GM12878 (cell line): Measurements from ENCODE around the gene VEPH1. TPM values are rescaled to one million over a fixed set of nuclear protein-coding genes. Genes with fewer than 3 reads are reported as not detected.

Experiments used
- ATAC-seq: fragments of 200-7000 bp; cut with Tn5 transposase; 3 replicates; pipeline ENCODE4 v1.9.1; 2020; ENCODE audit warnings: mild to moderate bottlenecking, moderate library complexity
- BruUV-seq: library from RNA; stranded (reverse); fragments of 400-500 nt; replicated peaks from 2 replicates; lab custom pipeline; 2021; lab: Mats Ljungman, UMichigan
- CTCF ChIA-PET: fragments of 300-600 bp; sonication (Branson Sonifier 250); formaldehyde crosslinking; extraction: SDS; loops from one replicate; lab custom pipeline; 2021; ENCODE audit warnings: inconsistent platforms; lab: Yijun Ruan, JAX
- POLR2A ChIA-PET: fragments of 350-600 bp; formaldehyde crosslinking; extraction: SDS; loops from one replicate; lab custom pipeline; 2021; ENCODE audit warnings: inconsistent platforms; lab: Charles Lee
- RAD21 ChIA-PET: fragments of 300-600 bp; sonication (Branson Sonifier 250); formaldehyde crosslinking; loops from one replicate; lab custom pipeline; 2023; ENCODE audit warnings: antibody characterized with exemption; ENCODE audit not compliant: unreplicated experiment; lab: Charles Lee
- SMC1A ChIA-PET: fragments of 300-600 bp; sonication (Branson Sonifier 250); formaldehyde crosslinking; loops from one replicate; lab custom pipeline; 2023; ENCODE audit not compliant: unreplicated experiment, uncharacterized antibody; lab: Charles Lee
- DNase-seq: peaks from one replicate; pipeline ENCODE4 v3.0.0-alpha.2; 2011; ENCODE audit warnings: low read depth, low spot score
- FAIRE-seq: peaks from 3 replicates; lab custom pipeline; 2011; peaks lifted over from hg19 to GRCh38; lab: Jason Lieb, UNC
- H2AFZ ChIP-seq: 2 replicates; pipeline ENCODE4 v1.6.0; 2011; ENCODE audit warnings: low read depth, low read length, control low read depth; ENCODE audit not compliant: control insufficient read depth
- H3K27ac ChIP-seq: 2 replicates; pipeline ENCODE4 v1.5.1; 2011; ENCODE audit warnings: control low read depth; ENCODE audit not compliant: control insufficient read depth, insufficient read depth
- H3K27me3 ChIP-seq, 2 experiments: replicated peaks in 1 of 2; 2 replicates each; pipeline versions ENCODE4 v1.6.0 to v1.6.1; 2011; ENCODE audit warnings: low read length in 1 of 2; ENCODE audit not compliant: control insufficient read depth in 2 of 2, insufficient read depth in 2 of 2
- H3K36me3 ChIP-seq, 2 experiments: 2 replicates each; pipeline ENCODE4 v1.5.1; 2011; ENCODE audit warnings: low read length in 1 of 2; ENCODE audit not compliant: control insufficient read depth in 2 of 2, insufficient read depth in 2 of 2
- H3K4me1 ChIP-seq: 2 replicates; pipeline ENCODE4 v1.6.1; 2011; ENCODE audit warnings: mild to moderate bottlenecking, low read length, moderate library complexity, mixed read lengths; ENCODE audit not compliant: control insufficient read depth, insufficient read depth
- H3K4me2 ChIP-seq: 2 replicates; pipeline ENCODE4 v1.6.0; 2011; ENCODE audit warnings: control low read depth; ENCODE audit not compliant: control insufficient read depth, insufficient read depth
- H3K4me3 ChIP-seq: fragments of 200-600 bp; sonication (generic); 2 replicates; pipeline ENCODE4 v1.5.1; 2016
- H3K79me2 ChIP-seq: 2 replicates; pipeline ENCODE4 v1.6.0; 2011; ENCODE audit warnings: low read length; ENCODE audit not compliant: control insufficient read depth, insufficient read depth
- H3K9ac ChIP-seq: 2 replicates; pipeline ENCODE4 v1.8.0; 2011; ENCODE audit warnings: low read length, control low read depth, mixed read lengths; ENCODE audit not compliant: control insufficient read depth, insufficient read depth
- H3K9me3 ChIP-seq: replicated peaks from 3 replicates; pipeline ENCODE4 v1.5.1; 2011; ENCODE audit warnings: mild to moderate bottlenecking, low read length; ENCODE audit not compliant: control insufficient read depth, insufficient read depth
- H4K20me1 ChIP-seq: 2 replicates; pipeline ENCODE4 v1.6.0; 2011; ENCODE audit not compliant: control insufficient read depth, insufficient read depth
- CREM ChIP-seq: IDR thresholded peaks from 2 replicates; pipeline ENCODE4 v1.6.1; 2014; ENCODE audit warnings: antibody characterized with exemption, low read depth
- GABPA ChIP-seq: IDR thresholded peaks from 2 replicates; pipeline ENCODE4 v1.6.1; 2014; ENCODE audit warnings: antibody characterized with exemption, low read depth, mild to moderate bottlenecking, inconsistent platforms
- HDAC6 ChIP-seq: fragments of 200-600 bp; sonication (generic); IDR thresholded peaks from one replicate; pipeline ENCODE4 v1.8.0; 2017; ENCODE audit warnings: antibody characterized with exemption; ENCODE audit not compliant: unreplicated experiment
- IRF4 ChIP-seq: IDR thresholded peaks from 2 replicates; pipeline ENCODE4 v1.6.1; 2011; ENCODE audit warnings: low read depth, low read length
- NFYA ChIP-seq: IDR thresholded peaks from 2 replicates; pipeline ENCODE4 v1.6.1; 2011; ENCODE audit warnings: low read depth, mild to moderate bottlenecking, low read length, improper control_type of control experiment, borderline replicate concordance
- NR2C1 ChIP-seq: fragments of 450-650 bp; IDR thresholded peaks from 2 replicates; pipeline ENCODE4 v1.6.1; 2017; ENCODE audit warnings: antibody characterized with exemption, mild to moderate bottlenecking, moderate library complexity
- PML ChIP-seq: IDR thresholded peaks from 2 replicates; pipeline ENCODE4 v1.6.1; 2012; ENCODE audit warnings: low read length, inconsistent platforms
- RAD51 ChIP-seq: fragments of 450-650 bp; IDR thresholded peaks from 2 replicates; pipeline ENCODE4 v1.6.1; 2016; ENCODE audit warnings: moderate library complexity, mild to moderate bottlenecking, inconsistent platforms
- RUNX3 ChIP-seq: IDR thresholded peaks from 2 replicates; pipeline ENCODE4 v1.6.1; 2012; ENCODE audit warnings: low read length, inconsistent platforms
- TCF12 ChIP-seq: IDR thresholded peaks from 2 replicates; pipeline ENCODE4 v1.6.1; 2011; ENCODE audit warnings: low read depth, mild to moderate bottlenecking, low read length
- YY1 ChIP-seq: IDR thresholded peaks from 2 replicates; pipeline ENCODE4 v1.6.1; 2011; ENCODE audit warnings: low read depth, mild to moderate bottlenecking, low read length
- WGBS: methylation state at CpG from one replicate; pipeline ENCODE4 v1.1.6; 2016; ENCODE audit warnings: low lambda C conversion rate; ENCODE audit not compliant: insufficient replicate concordance, insufficient coverage; ENCODE audit errors: missing lambda C conversion rate; 5-methylcytosine and 5-hydroxymethylcytosine counted together
- in situ Hi-C: fragments of 300-500 bp; cut with MboI; formaldehyde crosslinking; loops from 9 replicates; pipeline ENCODE4 v1.14.3; 2018; ENCODE audit warnings: mixed read lengths
- intact Hi-C: fragments of 100-400 bp; cut with micrococcal nuclease; formaldehyde crosslinking; loops from one replicate; pipeline ENCODE4 v1.14.2; 2022; ENCODE audit not compliant: unreplicated experiment
- polyA plus RNA-seq, 11 experiments: library from polyadenylated mRNA; depleted of rRNA in 4 of 11; unstranded in 6 of 11; stranded (reverse) in 5 of 11; fragments of >200 nt; fragmentation: Nextera tagmentation in 4 of 11; fragmentation: Illumina TruSeq in 1 of 11; extraction: Ambion mirVana in 4 of 11; extraction: Trizol in 1 of 11; gene quantifications; 1 replicate in 1 of 11; 2 replicates in 10 of 11; pipeline versions ENCODE4 v1.2.1 to v1.2.3, GENCODE V29; 2011 to 2016; ENCODE audit warnings: inconsistent platforms in 2 of 11, missing spikeins in 2 of 11, low read depth in 1 of 11
- total RNA-seq, 4 experiments: library from RNA; depleted of rRNA in 3 of 4; stranded (reverse); fragments of >200 nt in 3 of 4; fragmentation: Illumina TruSeq in 1 of 4; extraction: Trizol in 1 of 4; gene quantifications; 2 replicates each; pipeline versions ENCODE4 v1.2.1 to v1.2.3, GENCODE V29; 2013 to 2021
- TF ChIP-seq, protein P1 (sequence below): fragments of 450-650 bp; IDR thresholded peaks from 2 replicates; pipeline ENCODE4 v1.6.1; 2016; ENCODE audit warnings: mild to moderate bottlenecking
- TF ChIP-seq, protein P2 (sequence below): fragments of 450-650 bp; IDR thresholded peaks from 2 replicates; pipeline ENCODE4 v1.6.1; 2016; ENCODE audit warnings: mild to moderate bottlenecking
- TF ChIP-seq, protein P3 (sequence below): fragments of 450-650 bp; IDR thresholded peaks from 2 replicates; pipeline ENCODE4 v1.6.1; 2018; ENCODE audit warnings: borderline replicate concordance, mild to moderate bottlenecking; ENCODE audit not compliant: partially characterized antibody
- TF ChIP-seq, protein P4 (sequence below): IDR thresholded peaks from 2 replicates; pipeline ENCODE4 v1.6.1; 2012; ENCODE audit warnings: low read length, inconsistent platforms
- TF ChIP-seq, protein P5 (sequence below): IDR thresholded peaks from 2 replicates; pipeline ENCODE4 v1.6.1; 2012; ENCODE audit warnings: low read depth, low read length, improper control_type of control experiment

The VEPH1 gene
- total and polyA plus RNA-seq, 10 of the 15 experiments (the other 5 are each of a cell fraction or from before 2014, with no cell fraction given), result 0.04 to 0.26 (median 0.17) TPM; not detected in 7

DNA sequence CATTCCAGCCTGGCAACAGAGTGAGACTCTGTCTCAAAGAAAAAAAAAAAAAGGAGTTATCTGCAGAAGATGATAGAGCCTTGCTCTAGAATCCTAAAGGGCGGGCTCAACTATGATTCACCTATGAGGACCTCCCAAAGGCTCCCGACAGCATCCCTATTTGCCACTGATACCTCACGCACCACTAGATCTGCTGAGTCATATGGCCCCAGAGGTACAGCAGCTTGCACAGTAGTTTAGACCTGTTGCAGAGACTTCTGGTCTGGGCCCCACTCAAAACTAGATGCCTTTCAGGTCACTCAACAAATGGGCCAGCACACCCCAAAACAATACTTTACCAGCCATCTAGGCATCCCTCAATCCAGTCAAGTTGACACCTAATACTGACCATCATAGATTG lies 104.6 kb downstream of the VEPH1 start:
- ChIA-PET RAD21 (no interaction called here), SMC1A (no interaction called here)

More for the DNA sequence above, 104.6 kb downstream of the VEPH1 start:
- H2AFZ ChIP-seq, result no peak overlapping the region
- intact Hi-C loops, result no loop called here
- ATAC-seq (peak; percentile 41; the same call in 2 of the 3 replicates), FAIRE-seq (no peak), DNase-seq (no peak)
- H3K27ac ChIP-seq, result no peak overlapping the region
- H4K20me1 ChIP-seq, result no peaks in the 10 kb centered on the region
- H3K79me2 ChIP-seq, result no peaks in the 10 kb centered on the region
- in situ Hi-C loops, result no loop called here
- H3K4me2 ChIP-seq, result no peak overlapping the region
- TF ChIP-seq HDAC6, result no peak
- TF ChIP-seq CREM, result no peak
- TF ChIP-seq, protein P1, sequence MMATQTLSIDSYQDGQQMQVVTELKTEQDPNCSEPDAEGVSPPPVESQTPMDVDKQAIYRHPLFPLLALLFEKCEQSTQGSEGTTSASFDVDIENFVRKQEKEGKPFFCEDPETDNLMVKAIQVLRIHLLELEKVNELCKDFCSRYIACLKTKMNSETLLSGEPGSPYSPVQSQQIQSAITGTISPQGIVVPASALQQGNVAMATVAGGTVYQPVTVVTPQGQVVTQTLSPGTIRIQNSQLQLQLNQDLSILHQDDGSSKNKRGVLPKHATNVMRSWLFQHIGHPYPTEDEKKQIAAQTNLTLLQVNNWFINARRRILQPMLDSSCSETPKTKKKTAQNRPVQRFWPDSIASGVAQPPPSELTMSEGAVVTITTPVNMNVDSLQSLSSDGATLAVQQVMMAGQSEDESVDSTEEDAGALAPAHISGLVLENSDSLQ, result no peak
- no peak for TF ChIP-seq PML
- TF ChIP-seq RAD51, result no peak
- TF ChIP-seq, protein P2, sequence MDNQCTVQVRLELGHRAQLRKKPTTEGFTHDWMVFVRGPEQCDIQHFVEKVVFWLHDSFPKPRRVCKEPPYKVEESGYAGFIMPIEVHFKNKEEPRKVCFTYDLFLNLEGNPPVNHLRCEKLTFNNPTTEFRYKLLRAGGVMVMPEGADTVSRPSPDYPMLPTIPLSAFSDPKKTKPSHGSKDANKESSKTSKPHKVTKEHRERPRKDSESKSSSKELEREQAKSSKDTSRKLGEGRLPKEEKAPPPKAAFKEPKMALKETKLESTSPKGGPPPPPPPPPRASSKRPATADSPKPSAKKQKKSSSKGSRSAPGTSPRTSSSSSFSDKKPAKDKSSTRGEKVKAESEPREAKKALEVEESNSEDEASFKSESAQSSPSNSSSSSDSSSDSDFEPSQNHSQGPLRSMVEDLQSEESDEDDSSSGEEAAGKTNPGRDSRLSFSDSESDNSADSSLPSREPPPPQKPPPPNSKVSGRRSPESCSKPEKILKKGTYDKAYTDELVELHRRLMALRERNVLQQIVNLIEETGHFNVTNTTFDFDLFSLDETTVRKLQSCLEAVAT, result no peak
- TF ChIP-seq TCF12, result no peak
- TF ChIP-seq NFYA, result no peak
- TF ChIP-seq YY1, result no peak
- TF ChIP-seq NR2C1, result no peak
- TF ChIP-seq, protein P3, sequence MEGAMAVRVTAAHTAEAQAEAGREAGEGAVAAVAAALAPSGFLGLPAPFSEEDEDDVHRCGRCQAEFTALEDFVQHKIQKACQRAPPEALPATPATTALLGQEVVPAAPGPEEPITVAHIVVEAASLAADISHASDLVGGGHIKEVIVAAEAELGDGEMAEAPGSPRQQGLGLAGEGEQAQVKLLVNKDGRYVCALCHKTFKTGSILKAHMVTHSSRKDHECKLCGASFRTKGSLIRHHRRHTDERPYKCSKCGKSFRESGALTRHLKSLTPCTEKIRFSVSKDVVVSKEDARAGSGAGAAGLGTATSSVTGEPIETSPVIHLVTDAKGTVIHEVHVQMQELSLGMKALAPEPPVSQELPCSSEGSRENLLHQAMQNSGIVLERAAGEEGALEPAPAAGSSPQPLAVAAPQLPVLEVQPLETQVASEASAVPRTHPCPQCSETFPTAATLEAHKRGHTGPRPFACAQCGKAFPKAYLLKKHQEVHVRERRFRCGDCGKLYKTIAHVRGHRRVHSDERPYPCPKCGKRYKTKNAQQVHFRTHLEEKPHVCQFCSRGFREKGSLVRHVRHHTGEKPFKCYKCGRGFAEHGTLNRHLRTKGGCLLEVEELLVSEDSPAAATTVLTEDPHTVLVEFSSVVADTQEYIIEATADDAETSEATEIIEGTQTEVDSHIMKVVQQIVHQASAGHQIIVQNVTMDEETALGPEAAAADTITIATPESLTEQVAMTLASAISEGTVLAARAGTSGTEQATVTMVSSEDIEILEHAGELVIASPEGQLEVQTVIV, result no peak
- TF ChIP-seq RUNX3, result no peak
- TF ChIP-seq, protein P4, sequence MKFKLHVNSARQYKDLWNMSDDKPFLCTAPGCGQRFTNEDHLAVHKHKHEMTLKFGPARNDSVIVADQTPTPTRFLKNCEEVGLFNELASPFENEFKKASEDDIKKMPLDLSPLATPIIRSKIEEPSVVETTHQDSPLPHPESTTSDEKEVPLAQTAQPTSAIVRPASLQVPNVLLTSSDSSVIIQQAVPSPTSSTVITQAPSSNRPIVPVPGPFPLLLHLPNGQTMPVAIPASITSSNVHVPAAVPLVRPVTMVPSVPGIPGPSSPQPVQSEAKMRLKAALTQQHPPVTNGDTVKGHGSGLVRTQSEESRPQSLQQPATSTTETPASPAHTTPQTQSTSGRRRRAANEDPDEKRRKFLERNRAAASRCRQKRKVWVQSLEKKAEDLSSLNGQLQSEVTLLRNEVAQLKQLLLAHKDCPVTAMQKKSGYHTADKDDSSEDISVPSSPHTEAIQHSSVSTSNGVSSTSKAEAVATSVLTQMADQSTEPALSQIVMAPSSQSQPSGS, result no peak
- TF ChIP-seq IRF4, result no peak
- TF ChIP-seq GABPA, result no peak
- TF ChIP-seq, protein P5, sequence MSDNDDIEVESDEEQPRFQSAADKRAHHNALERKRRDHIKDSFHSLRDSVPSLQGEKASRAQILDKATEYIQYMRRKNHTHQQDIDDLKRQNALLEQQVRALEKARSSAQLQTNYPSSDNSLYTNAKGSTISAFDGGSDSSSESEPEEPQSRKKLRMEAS, result no peak
- POLR2A ChIA-PET, result no interaction called here
- 22% methylated on average over 3 of the region's 3 CpGs for WGBS
- no peak overlapping the region for H3K9ac ChIP-seq
- H3K4me3 ChIP-seq, result no peak overlapping the region
- H3K4me1 ChIP-seq, result no peaks in the 10 kb centered on the region
- no TSS peak for BruUV-seq
- no peaks in the 10 kb centered on the region for H3K27me3 ChIP-seq
- H3K36me3 ChIP-seq, result no peaks in the 10 kb centered on the region
- CTCF ChIA-PET, result no interaction called here
- H3K9me3 ChIP-seq, result no peaks in the 10 kb centered on the region
